CD4-positive, alpha-beta memory T cell (primary cell): ENCODE data around the gene EPGN. TPM values are rescaled to one million over a fixed set of nuclear protein-coding genes. Genes with fewer than 3 reads are reported as not detected.

ENCODE experiments used
- polyA plus RNA-seq, 2 donors: library from polyadenylated mRNA; unstranded; fragments of 300-500 nt; fragmentation: Illumina TruSeq; gene quantifications; one replicate each; pipeline ENCODE4 v1.2.3, GENCODE V29; 2021
- total RNA-seq, 2 experiments: library from RNA; stranded (reverse); gene quantifications; one replicate each; pipeline ENCODE4 v1.2.3, GENCODE V29; 2021

EPGN gene
- total and polyA plus RNA-seq, 4 experiments from 2014 or later: 0.96 TPM; not detected in 3

Other genes with a start within 250 kb of the EPGN start
- gene CXCL2, start 209.3 kb upstream of the EPGN start, total RNA-seq: under 1 TPM in 1 of 2 experiments, not detected in 1; 0.42 TPM
- not detected for gene CXCL2, start 209.3 kb upstream of the EPGN start, polyA plus RNA-seq
- gene MTHFD2L, start 150.4 kb upstream of the EPGN start, total RNA-seq: 1 to 10 TPM; 7.5 to 7.6 TPM
- gene MTHFD2L, start 150.4 kb upstream of the EPGN start, polyA plus RNA-seq: 1 to 10 TPM; 3.6 to 4.5 TPM
- not detected for gene EREG, start 56.7 kb downstream of the EPGN start, total RNA-seq
- gene EREG, start 56.7 kb downstream of the EPGN start, polyA plus RNA-seq: not detected
- under 1 TPM; 0.44 to 0.52 TPM for gene AREG, start 136.7 kb downstream of the EPGN start, total RNA-seq
- gene AREG, start 136.7 kb downstream of the EPGN start, polyA plus RNA-seq: 1 to 10 TPM; 1.4 to 8.3 TPM